Activated naive CD4-positive, alpha-beta T cell treated with anti-CD3 and anti-CD28 coated beads, Interleukin-2, amount 50 U/mL, for 72 hours (primary cell): ENCODE measurements around the gene CBFA2T3. TPM values are rescaled to one million over a fixed set of nuclear protein-coding genes. Genes with fewer than 3 reads are reported as not detected.

Source experiments
- ATAC-seq, 2 donors: fragments of 150-1000 bp; cut with Tn5 transposase; 2 replicates each; pipeline ENCODE4 v1.10.0; 2021; ENCODE audit warnings: mild to moderate bottlenecking in 2 of 2, moderate library complexity in 2 of 2
- DNase-seq, 2 donors: peaks; one replicate each; pipeline ENCODE4 v3.0.0; 2021 to 2022; ENCODE audit warnings: low spot score in 2 of 2
- H3K27ac Mint-ChIP-seq, 2 donors: one replicate each; pipeline ENCODE4 v1.8.0; 2022; ENCODE audit warnings: mild to moderate bottlenecking in 2 of 2, mixed read lengths in 2 of 2
- H3K36me3 Mint-ChIP-seq, 2 donors: one replicate each; pipeline ENCODE4 v1.8.0; 2022; ENCODE audit warnings: mixed read lengths in 2 of 2
- H3K9me3 Mint-ChIP-seq, 2 donors: one replicate each; pipeline ENCODE4 v1.8.0; 2022; ENCODE audit warnings: mixed read lengths in 2 of 2
- total RNA-seq, 2 donors: library from RNA; stranded (reverse); gene quantifications; one replicate each; pipeline ENCODE4 v1.2.3, GENCODE V29; 2022

The CBFA2T3 gene
- total RNA-seq, 2 donors from 2014 or later, result 0.76 to 1.1 TPM

GRCh38 chr16:88865310-88865709 lies 111.7 kb downstream of the CBFA2T3 start:
- no peak for ATAC-seq
- no peak for DNase-seq
- Mint-ChIP-seq H3K9me3 (no peaks in the 10 kb centered on the region), H3K27ac (no peak overlapping the region), H3K36me3 (peaks cover 0 to 4% of the 10 kb centered on the region in 2 donors)

- H3K36me3 Mint-ChIP-seq, result peaks cover 0 to 6% of the 10 kb centered on the region in 2 donors
- no peak for DNase-seq
- H3K27ac Mint-ChIP-seq, result no peak overlapping the region
- no peaks in the 10 kb centered on the region for H3K9me3 Mint-ChIP-seq
- ATAC-seq, result peak in 1 of 2 donors; percentile 28
Measured at GRCh38 chr16:88864521-88864920, 112.5 kb downstream of the CBFA2T3 start.

- Mint-ChIP-seq H3K36me3 (peaks cover 0 to 6% of the 10 kb centered on the region in 2 donors), H3K27ac (no peak overlapping the region), H3K9me3 (no peaks in the 10 kb centered on the region)
- no peak for DNase-seq
- ATAC-seq, result no peak
Measured at GRCh38 chr16:88864099-88864498, 112.9 kb downstream of the CBFA2T3 start.

- ATAC-seq, result no peak
Measured at GRCh38 chr16:88863426-88863825, 113.6 kb downstream of the CBFA2T3 start.

GRCh38 chr16:88862968-88863367 lies 114.0 kb downstream of the CBFA2T3 start:
- no peak for DNase-seq
- no peaks in the 10 kb centered on the region for H3K9me3 Mint-ChIP-seq
- no peak overlapping the region for H3K27ac Mint-ChIP-seq
- ATAC-seq, result no peak
- peaks cover 0 to 6% of the 10 kb centered on the region in 2 donors for H3K36me3 Mint-ChIP-seq

More at GRCh38 chr16:88863426-88863825, 113.6 kb downstream of the CBFA2T3 start:
- H3K9me3 Mint-ChIP-seq, result no peaks in the 10 kb centered on the region
- peaks cover 0 to 6% of the 10 kb centered on the region in 2 donors for H3K36me3 Mint-ChIP-seq
- no peak overlapping the region for H3K27ac Mint-ChIP-seq
- DNase-seq, result no peak

- Mint-ChIP-seq H3K27ac (no peak overlapping the region), H3K36me3 (peaks cover 7 to 16% of the 10 kb centered on the region in 2 donors), H3K9me3 (no peaks in the 10 kb centered on the region)
- ATAC-seq, result no peak
- no peak for DNase-seq
Measured at GRCh38 chr16:88861359-88861758, 115.6 kb downstream of the CBFA2T3 start.

- DNase-seq, result no peak
- H3K36me3 Mint-ChIP-seq, result peaks cover 7 to 16% of the 10 kb centered on the region in 2 donors
- no peak overlapping the region for H3K27ac Mint-ChIP-seq
- H3K9me3 Mint-ChIP-seq, result no peaks in the 10 kb centered on the region
- ATAC-seq, result no peak
Measured at GRCh38 chr16:88859381-88860091, 117.5 kb downstream of the CBFA2T3 start.

GRCh38 chr16:88857728-88858339 lies 119.2 kb downstream of the CBFA2T3 start:
- Mint-ChIP-seq H3K36me3 (peaks cover 7 to 16% of the 10 kb centered on the region in 2 donors), H3K9me3 (no peaks in the 10 kb centered on the region), H3K27ac (peak overlapping the region; percentile 90 to 97)
- DNase-seq (peak; percentile 71 to 77), ATAC-seq (peak; percentile 52 to 65)

- H3K27ac Mint-ChIP-seq, result peak within 1 kb of the TSS; percentile 90 to 97
- no peaks in the 10 kb centered on the region for H3K9me3 Mint-ChIP-seq
- ATAC-seq (peak; percentile 72 to 91), DNase-seq (peak; percentile 99 to 100)
- peaks cover 7 to 16% of the 10 kb centered on the region in 2 donors for H3K36me3 Mint-ChIP-seq
Measured at GRCh38 chr16:88856828-88857727, 119.9 kb downstream of the CBFA2T3 start, which contains the start of the genes GALNS and TRAPPC2L. Gene GALNS (minus strand): TSS chr16:88856947. CDS start chr16:88856877, 70 bp downstream. Gene TRAPPC2L (plus strand): TSS chr16:88857127. CDS start chr16:88857151, 24 bp downstream.

- DNase-seq (no peak), ATAC-seq (peak in 1 of 2 donors; percentile 56)
- H3K27ac Mint-ChIP-seq, result no peak overlapping the region
- H3K36me3 Mint-ChIP-seq, result peaks cover 7 to 16% of the 10 kb centered on the region in 2 donors
- H3K9me3 Mint-ChIP-seq, result no peaks in the 10 kb centered on the region
Measured at GRCh38 chr16:88856122-88856827, 120.7 kb downstream of the CBFA2T3 start.

- H3K9me3 Mint-ChIP-seq, result no peaks in the 10 kb centered on the region
- DNase-seq (no peak), ATAC-seq (no peak)
- H3K27ac Mint-ChIP-seq, result no peak overlapping the region
- H3K36me3 Mint-ChIP-seq, result peaks cover 7 to 16% of the 10 kb centered on the region in 2 donors
Measured at GRCh38 chr16:88855736-88856121, 121.3 kb downstream of the CBFA2T3 start.

GRCh38 chr16:88855176-88855575 lies 121.8 kb downstream of the CBFA2T3 start:
- ATAC-seq, result no peak
- Mint-ChIP-seq H3K27ac (peak overlapping the region; percentile 65 to 74), H3K36me3 (peaks cover 7 to 11% of the 10 kb centered on the region in 2 donors), H3K9me3 (no peaks in the 10 kb centered on the region)
- DNase-seq, result no peak

GRCh38 chr16:88854306-88855111 lies 122.5 kb downstream of the CBFA2T3 start:
- peak in 1 of 2 donors; percentile 79 for ATAC-seq
- peaks cover 7 to 10% of the 10 kb centered on the region in 2 donors for H3K36me3 Mint-ChIP-seq

GRCh38 chr16:88853325-88853941 lies 123.6 kb downstream of the CBFA2T3 start:
- H3K27ac Mint-ChIP-seq, result no peak overlapping the region
- DNase-seq (no peak), ATAC-seq (no peak)
- H3K36me3 Mint-ChIP-seq, result peaks cover 7 to 10% of the 10 kb centered on the region in 2 donors
- no peaks in the 10 kb centered on the region for H3K9me3 Mint-ChIP-seq

More at GRCh38 chr16:88854306-88855111, 122.5 kb downstream of the CBFA2T3 start:
- H3K27ac Mint-ChIP-seq, result peak overlapping the region; percentile 30 to 74
- H3K9me3 Mint-ChIP-seq, result no peaks in the 10 kb centered on the region
- DNase-seq, result peak in 1 of 2 donors; percentile 71

- H3K27ac Mint-ChIP-seq, result no peak overlapping the region
- no peaks in the 10 kb centered on the region for H3K36me3 Mint-ChIP-seq
- no peaks in the 10 kb centered on the region for H3K9me3 Mint-ChIP-seq
Measured at GRCh38 chr16:88851616-88852015, 125.4 kb downstream of the CBFA2T3 start.

More at GRCh38 chr16:88851616-88852015, 125.4 kb downstream of the CBFA2T3 start:
- DNase-seq (no peak), ATAC-seq (no peak)
